ENCODE measurements around the gene USO1.
"Not testable (repeated sequence)": the region's sequence is repeated elsewhere in the genome, so short reads cannot be mapped to it uniquely, and the experiment has no call there.

USO1 gene

GRCh38 chr4:75724066-75724866, at the start of gene USO1:
TSS of gene USO1 (plus strand) at chr4:75724577. CDS start at chr4:75724820, 243 bp downstream.
- peak; percentile 98 for DNase-seq (ENCODE audit: extremely low read depth in 1 of 2, low read depth in 1 of 2)

- DNase-seq (ENCODE audit: extremely low read depth in 1 of 2, low read depth in 1 of 2): no peak
These were observed 49.3 kb upstream of the USO1 start for GRCh38 chr4:75675004-75675531.

- no peak for DNase-seq (ENCODE audit: extremely low read depth in 1 of 2, low read depth in 1 of 2)
These were observed 45.9 kb upstream of the USO1 start for GRCh38 chr4:75678473-75678872.

- no peak for DNase-seq (ENCODE audit: extremely low read depth in 1 of 2, low read depth in 1 of 2)
These were observed 45.4 kb upstream of the USO1 start for GRCh38 chr4:75678965-75679364.

GRCh38 chr4:75679876-75680575, 44.4 kb upstream of the USO1 start:
- no peak for DNase-seq (ENCODE audit: extremely low read depth in 1 of 2, low read depth in 1 of 2)

- no peak for DNase-seq (ENCODE audit: extremely low read depth in 1 of 2, low read depth in 1 of 2)
These were observed 40.8 kb upstream of the USO1 start for GRCh38 chr4:75683482-75684155.

GRCh38 chr4:75685546-75686189, 38.7 kb upstream of the USO1 start:
- no peak for DNase-seq (ENCODE audit: extremely low read depth in 1 of 2, low read depth in 1 of 2)

- DNase-seq (ENCODE audit: extremely low read depth in 1 of 2, low read depth in 1 of 2): peak in 1 of 2 donors; percentile 27
These were observed 38.0 kb upstream of the USO1 start for GRCh38 chr4:75686346-75686745.

- not testable (repeated sequence) for DNase-seq (ENCODE audit: extremely low read depth in 1 of 2, low read depth in 1 of 2)
These were observed 37.3 kb upstream of the USO1 start for GRCh38 chr4:75687125-75687524.

GRCh38 chr4:75692066-75692465, 32.3 kb upstream of the USO1 start:
- DNase-seq (ENCODE audit: extremely low read depth in 1 of 2, low read depth in 1 of 2): not testable (repeated sequence)

GRCh38 chr4:75696071-75696470, 28.3 kb upstream of the USO1 start:
- DNase-seq (ENCODE audit: extremely low read depth in 1 of 2, low read depth in 1 of 2): no peak

- DNase-seq (ENCODE audit: extremely low read depth in 1 of 2, low read depth in 1 of 2): no peak
These were observed 27.8 kb upstream of the USO1 start for GRCh38 chr4:75696581-75696980.

GRCh38 chr4:75698162-75698962, 26.0 kb upstream of the USO1 start:
- no peak for DNase-seq (ENCODE audit: extremely low read depth in 1 of 2, low read depth in 1 of 2)

GRCh38 chr4:75698963-75699228, 25.5 kb upstream of the USO1 start:
- no peak for DNase-seq (ENCODE audit: extremely low read depth in 1 of 2, low read depth in 1 of 2)

- DNase-seq (ENCODE audit: extremely low read depth in 1 of 2, low read depth in 1 of 2): no peak
These were observed 25.1 kb upstream of the USO1 start for GRCh38 chr4:75699299-75699698.

- DNase-seq (ENCODE audit: extremely low read depth in 1 of 2, low read depth in 1 of 2): no peak
These were observed 21.4 kb upstream of the USO1 start for GRCh38 chr4:75702919-75703411.

- DNase-seq (ENCODE audit: extremely low read depth in 1 of 2, low read depth in 1 of 2): no peak
These were observed 19.0 kb upstream of the USO1 start for GRCh38 chr4:75705198-75705977.

- no peak for DNase-seq (ENCODE audit: extremely low read depth in 1 of 2, low read depth in 1 of 2)
These were observed 16.1 kb upstream of the USO1 start for GRCh38 chr4:75708218-75708691.

- DNase-seq (ENCODE audit: extremely low read depth in 1 of 2, low read depth in 1 of 2): no peak
These were observed 14.1 kb upstream of the USO1 start for GRCh38 chr4:75710246-75710645.
